Natural killer cell treated with Interleukin-12 subunit alpha and Interleukin-12 subunit beta and Interleukin-15 and Interleukin-18, amount 100 ng/mL, for 72 hours (primary cell): Measurements from ENCODE around the gene HHEX. TPM values are rescaled to one million over a fixed set of nuclear protein-coding genes. Genes with fewer than 3 reads are reported as not detected.

Experiments used
- ATAC-seq, 2 donors: fragments of 150-1000 bp; cut with Tn5 transposase in 1 of 2; sonication (Bioruptor Pico), chemical (Tn5 transposase) in 1 of 2; 2 replicates each; pipeline ENCODE4 v1.10.0; 2021
- DNase-seq: peaks from one replicate; pipeline ENCODE4 v3.0.0; 2022; ENCODE audit warnings: low spot score
- H3K27ac Mint-ChIP-seq, 2 donors: 1 replicate in 1 of 2; 2 replicates in 1 of 2; pipeline ENCODE4 v1.8.0; 2022; ENCODE audit warnings: mixed read lengths in 2 of 2, mild to moderate bottlenecking in 1 of 2, moderate library complexity in 1 of 2
- H3K27me3 Mint-ChIP-seq, 2 donors: 1 replicate in 1 of 2; 2 replicates in 1 of 2; pipeline ENCODE4 v1.8.0; 2022; ENCODE audit warnings: mixed read lengths in 2 of 2
- H3K36me3 Mint-ChIP-seq: one replicate; pipeline ENCODE4 v1.8.0; 2022; ENCODE audit warnings: mixed read lengths
- H3K4me1 Mint-ChIP-seq, 2 donors: 1 replicate in 1 of 2; 2 replicates in 1 of 2; pipeline ENCODE4 v1.8.0; 2022; ENCODE audit warnings: low read depth in 2 of 2, mixed read lengths in 2 of 2, mild to moderate bottlenecking in 1 of 2
- H3K4me3 Mint-ChIP-seq: one replicate; pipeline ENCODE4 v1.8.0; 2022; ENCODE audit warnings: mixed read lengths
- H3K9me3 Mint-ChIP-seq: 2 replicates; pipeline ENCODE4 v1.8.0; 2022; ENCODE audit warnings: mixed read lengths
- total RNA-seq, 2 donors: library from RNA; stranded (reverse); gene quantifications; one replicate each; pipeline ENCODE4 v1.2.3, GENCODE V29; 2022

The HHEX gene
- total RNA-seq, 2 donors from 2014 or later = 0.33 to 1.8 TPM

DNA sequence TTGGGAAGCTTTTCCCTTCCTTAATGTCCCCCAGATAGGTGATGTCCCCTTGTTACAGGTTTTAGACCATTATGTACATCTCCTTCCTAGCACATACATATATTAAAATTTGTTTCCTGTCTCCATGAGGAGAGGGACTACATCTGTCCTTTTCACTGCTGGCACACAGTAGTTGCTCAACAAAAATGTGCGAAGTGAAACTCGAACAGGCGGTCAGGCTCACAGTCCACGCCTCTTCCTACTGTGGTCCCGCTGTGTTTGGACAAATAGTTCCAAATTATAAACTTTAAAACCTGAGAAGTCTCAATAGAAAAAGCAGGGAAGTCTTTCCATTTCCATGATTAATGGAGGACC is 1.2 kb upstream of the HHEX start:
- peak overlapping the region; percentile 83 for H3K4me3 Mint-ChIP-seq
- peaks cover 26 to 27% of the 10 kb centered on the region in 2 donors for H3K4me1 Mint-ChIP-seq
- H3K27me3 Mint-ChIP-seq = peaks cover 8 to 19% of the 10 kb centered on the region in 2 donors
- DNase-seq (no peak), ATAC-seq (no peak)
- no peaks in the 10 kb centered on the region for H3K9me3 Mint-ChIP-seq
- no peak overlapping the region for H3K27ac Mint-ChIP-seq
- no peaks in the 10 kb centered on the region for H3K36me3 Mint-ChIP-seq

DNA sequence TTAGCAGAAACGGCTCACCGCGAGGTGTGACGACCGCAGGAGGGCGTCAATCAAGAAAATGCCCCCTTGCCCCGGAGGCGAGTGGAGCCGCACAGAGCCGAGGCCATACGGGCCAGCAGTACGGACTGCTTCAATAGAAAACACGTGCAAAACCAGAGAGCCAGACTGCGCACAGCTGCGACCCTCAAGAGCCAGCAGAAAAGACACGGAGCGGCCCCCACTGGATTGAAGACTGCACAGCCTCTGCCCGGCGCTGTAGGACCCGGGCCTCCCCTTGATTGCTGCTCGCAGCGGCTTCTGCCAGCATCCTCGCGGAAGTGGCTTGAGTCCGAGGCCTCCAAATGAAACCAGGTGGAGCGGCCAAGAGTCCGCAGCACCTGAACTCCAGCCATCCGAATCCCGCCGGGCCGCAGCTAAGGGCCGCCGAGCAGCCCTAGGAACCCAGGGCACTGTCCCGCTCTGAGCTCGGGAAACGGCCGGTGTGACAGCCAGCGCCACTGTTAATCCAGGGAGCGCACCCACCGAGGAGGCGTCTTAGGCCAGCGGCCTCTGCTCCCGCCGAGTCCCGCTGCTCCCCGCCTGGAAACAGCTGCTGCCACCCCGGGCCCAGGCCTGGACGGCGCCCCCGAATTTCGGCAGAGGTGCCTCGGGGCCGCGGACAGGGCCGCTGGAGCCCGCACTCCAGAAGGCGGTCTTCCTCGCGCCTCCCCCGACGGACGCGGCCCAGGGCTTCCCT is 660 bp upstream of the HHEX start:
- Mint-ChIP-seq H3K4me1 (peaks cover 26 to 27% of the 10 kb centered on the region in 2 donors), H3K27me3 (peaks cover 8 to 20% of the 10 kb centered on the region in 2 donors), H3K4me3 (peak overlapping the region; percentile 83), H3K9me3 (no peaks in the 10 kb centered on the region), H3K36me3 (no peaks in the 10 kb centered on the region), H3K27ac (no peak overlapping the region)
- DNase-seq = no peak
- peak; percentile 1 to 2 for ATAC-seq

GRCh38 chr10:92690211-92690914 is 608 bp downstream of the HHEX start:
- peak overlapping the region; percentile 89 for H3K4me3 Mint-ChIP-seq
- peaks cover 26 to 27% of the 10 kb centered on the region in 2 donors for H3K4me1 Mint-ChIP-seq
- ATAC-seq (peak; percentile 82 to 83), DNase-seq (peak; percentile 88)
- H3K27me3 Mint-ChIP-seq = peaks cover 8 to 21% of the 10 kb centered on the region in 2 donors
- peak overlapping the region; percentile 67 to 68 for H3K27ac Mint-ChIP-seq
- no peaks in the 10 kb centered on the region for H3K9me3 Mint-ChIP-seq
- H3K36me3 Mint-ChIP-seq = no peaks in the 10 kb centered on the region

GRCh38 chr10:92690915-92691590 is 1.3 kb downstream of the HHEX start:
- Mint-ChIP-seq H3K9me3 (no peaks in the 10 kb centered on the region), H3K4me1 (peaks cover 26 to 27% of the 10 kb centered on the region in 2 donors), H3K27ac (peak overlapping the region; percentile 67 to 78), H3K36me3 (no peaks in the 10 kb centered on the region), H3K27me3 (peaks cover 8 to 21% of the 10 kb centered on the region in 2 donors), H3K4me3 (peak overlapping the region; percentile 89)
- DNase-seq (no peak), ATAC-seq (no peak)

DNA sequence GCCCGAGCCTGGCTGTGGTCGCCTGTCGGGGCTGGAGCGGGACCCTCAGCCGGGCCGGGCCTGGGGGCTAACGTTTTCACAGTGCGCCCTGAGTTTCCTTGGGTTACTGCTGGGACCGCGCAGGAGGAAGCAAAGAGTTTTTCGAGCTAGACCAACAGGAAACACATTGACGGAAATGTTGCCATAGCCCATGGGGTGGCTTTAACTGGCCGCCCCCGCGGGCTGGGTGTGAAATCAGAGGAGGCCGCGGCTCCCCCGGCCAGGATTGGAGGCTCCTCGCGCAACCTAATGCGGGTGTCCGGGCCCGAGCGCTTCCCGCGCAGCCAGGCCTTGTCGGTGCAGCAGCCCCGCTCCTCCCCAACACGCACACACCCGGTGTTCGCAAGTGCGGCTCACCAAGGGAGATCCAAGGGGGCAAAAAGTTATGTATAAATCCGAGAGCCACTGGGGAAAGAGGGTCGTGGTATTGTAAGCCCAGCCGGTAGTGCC is 1.9 kb downstream of the HHEX start:
- Mint-ChIP-seq H3K4me3 (peak overlapping the region; percentile 89), H3K27ac (peak overlapping the region; percentile 67 to 78), H3K27me3 (peaks cover 8 to 21% of the 10 kb centered on the region in 2 donors), H3K4me1 (peaks cover 26 to 27% of the 10 kb centered on the region in 2 donors), H3K9me3 (no peaks in the 10 kb centered on the region), H3K36me3 (no peaks in the 10 kb centered on the region)
- DNase-seq (peak; percentile 85), ATAC-seq (peak; percentile 41 to 68)

GRCh38 chr10:92692080-92692671 is 2.4 kb downstream of the HHEX start:
- Mint-ChIP-seq H3K36me3 (no peaks in the 10 kb centered on the region), H3K27ac (peak overlapping the region; percentile 67 to 78), H3K27me3 (peaks cover 8 to 23% of the 10 kb centered on the region in 2 donors), H3K9me3 (no peaks in the 10 kb centered on the region), H3K4me1 (peaks cover 26 to 27% of the 10 kb centered on the region in 2 donors), H3K4me3 (peak overlapping the region; percentile 89)
- DNase-seq = no peak
- ATAC-seq = no peak

DNA sequence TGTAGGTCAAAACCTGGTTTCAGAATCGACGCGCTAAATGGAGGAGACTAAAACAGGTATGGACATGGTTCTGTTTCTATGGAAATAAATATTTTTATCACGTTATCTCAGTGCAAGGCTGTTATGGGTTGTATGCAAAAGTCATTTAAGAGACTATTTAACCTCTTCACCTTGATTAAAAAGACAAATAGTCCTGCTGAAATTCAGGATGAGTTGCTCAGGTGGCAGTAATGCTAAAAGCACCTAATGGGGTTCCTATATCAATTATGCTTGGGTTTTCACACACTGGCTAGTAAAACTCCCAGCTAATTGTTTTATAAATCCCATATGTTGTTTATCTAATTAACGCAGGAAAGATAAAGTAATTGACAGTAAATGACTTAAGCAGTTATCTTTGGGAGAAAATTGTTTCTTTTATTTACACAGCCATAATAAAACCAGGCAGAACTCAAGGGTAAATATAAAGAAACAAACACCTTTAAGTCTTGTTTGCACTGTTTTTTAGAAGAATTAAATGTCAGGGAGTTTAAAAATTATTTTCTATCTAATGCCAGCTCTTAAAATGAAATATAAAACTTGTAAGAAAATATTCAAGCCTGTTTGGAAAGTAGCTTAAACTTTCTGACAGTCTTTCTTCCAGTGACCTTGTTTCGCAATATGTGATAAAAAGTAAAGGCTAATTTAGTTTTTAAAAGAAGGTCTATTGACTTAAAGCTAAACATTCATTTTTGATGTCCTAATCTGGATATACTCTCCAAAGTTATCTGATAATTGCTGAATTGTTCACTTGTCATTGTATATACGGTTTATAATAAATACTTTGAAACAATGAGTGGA is 3.2 kb downstream of the HHEX start:
- Mint-ChIP-seq H3K27me3 (peaks cover 16 to 25% of the 10 kb centered on the region in 2 donors), H3K4me1 (peaks cover 31 to 35% of the 10 kb centered on the region in 2 donors), H3K9me3 (no peaks in the 10 kb centered on the region), H3K27ac (peak overlapping the region in 1 of 2 donors; percentile 67), H3K4me3 (peak overlapping the region; percentile 89), H3K36me3 (peaks cover 1% of the 10 kb centered on the region)
- ATAC-seq (no peak), DNase-seq (no peak)

GRCh38 chr10:92693534-92693893 is 3.8 kb downstream of the HHEX start:
- H3K27me3 Mint-ChIP-seq = peaks cover 22 to 30% of the 10 kb centered on the region in 2 donors
- ATAC-seq = no peak
- peaks cover 6% of the 10 kb centered on the region for H3K36me3 Mint-ChIP-seq
- no peak overlapping the region for H3K4me3 Mint-ChIP-seq
- peaks cover 31 to 38% of the 10 kb centered on the region in 2 donors for H3K4me1 Mint-ChIP-seq
- H3K27ac Mint-ChIP-seq = no peak overlapping the region
- no peaks in the 10 kb centered on the region for H3K9me3 Mint-ChIP-seq
- DNase-seq = no peak

GRCh38 chr10:92695679-92696605 is 6.2 kb downstream of the HHEX start:
- no peaks in the 10 kb centered on the region for H3K9me3 Mint-ChIP-seq
- no peak overlapping the region for H3K4me3 Mint-ChIP-seq
- ATAC-seq = no peak
- DNase-seq = no peak
- peaks cover 34 to 38% of the 10 kb centered on the region in 2 donors for H3K27me3 Mint-ChIP-seq
- no peak overlapping the region for H3K27ac Mint-ChIP-seq
- peaks cover 6% of the 10 kb centered on the region for H3K36me3 Mint-ChIP-seq
- peaks cover 33 to 39% of the 10 kb centered on the region in 2 donors for H3K4me1 Mint-ChIP-seq

GRCh38 chr10:92696606-92697383 is 7.0 kb downstream of the HHEX start:
- Mint-ChIP-seq H3K36me3 (peaks cover 6% of the 10 kb centered on the region), H3K27ac (no peak overlapping the region), H3K4me1 (peaks cover 26 to 32% of the 10 kb centered on the region in 2 donors), H3K4me3 (no peak overlapping the region), H3K27me3 (peaks cover 38 to 42% of the 10 kb centered on the region in 2 donors), H3K9me3 (no peaks in the 10 kb centered on the region)
- DNase-seq (no peak), ATAC-seq (no peak)

DNA sequence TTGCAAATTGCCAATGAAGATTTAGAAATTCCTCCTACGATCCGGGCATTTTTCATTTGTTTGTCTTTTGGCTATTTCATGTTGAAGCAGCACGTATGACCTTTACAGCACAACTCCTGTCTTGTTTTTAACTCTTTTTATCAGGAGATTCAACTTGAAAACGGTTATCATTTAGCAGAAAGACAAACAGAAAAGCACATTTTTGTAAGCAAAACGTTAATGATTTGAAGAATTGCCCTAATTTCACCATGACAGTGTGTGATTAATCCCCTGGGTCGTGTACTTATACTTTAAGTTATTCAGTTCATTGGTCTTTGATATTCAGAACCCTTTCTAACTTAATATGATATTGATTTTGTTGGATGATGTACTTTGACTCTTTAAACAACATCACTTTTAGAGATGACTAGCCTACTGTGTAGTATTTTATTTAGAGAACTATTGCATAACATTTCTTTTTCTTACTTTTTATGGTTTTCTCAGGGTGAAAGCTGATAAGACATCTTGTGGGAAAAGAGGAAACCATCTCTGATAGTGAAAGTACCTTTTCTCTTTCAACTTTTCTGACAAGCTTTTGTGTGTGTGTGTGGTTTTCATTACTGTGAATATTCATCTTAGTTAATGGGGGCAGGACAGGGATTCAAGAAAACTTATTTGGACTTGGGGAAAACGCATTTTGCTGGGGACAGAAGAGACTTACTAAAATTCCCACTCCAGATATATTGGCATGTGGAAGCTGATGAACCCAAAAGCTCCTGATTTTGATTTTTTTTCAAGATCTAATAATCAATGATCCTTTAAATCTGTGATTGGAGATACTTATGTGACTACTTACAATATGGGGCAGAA is 8.1 kb downstream of the HHEX start:
- DNase-seq (no peak), ATAC-seq (no peak)

More for the DNA sequence above, 8.1 kb downstream of the HHEX start:
- Mint-ChIP-seq H3K9me3 (no peaks in the 10 kb centered on the region), H3K36me3 (peaks cover 6% of the 10 kb centered on the region), H3K27ac (peak overlapping the region in 1 of 2 donors; percentile 14), H3K27me3 (peaks cover 32 to 36% of the 10 kb centered on the region in 2 donors), H3K4me1 (peaks cover 18 to 23% of the 10 kb centered on the region in 2 donors), H3K4me3 (peak overlapping the region; percentile 60)
